Panc1 (cell line): ENCODE data around the gene KIF3B. TPM values are rescaled to one million over a fixed set of nuclear protein-coding genes. Genes with fewer than 3 reads are reported as not detected.

Experiments
- ATAC-seq: fragments of 200-7000 bp; cut with Tn5 transposase; 2 replicates; pipeline ENCODE4 v1.9.1; 2020; ENCODE audit warnings: mild to moderate bottlenecking, moderate library complexity
- BruUV-seq: library from RNA; stranded (reverse); fragments of 400-500 nt; replicated peaks from 2 replicates; lab custom pipeline; 2021; lab: Mats Ljungman, UMichigan
- CTCF ChIA-PET: fragments of 300-600 bp; sonication (Branson Sonifier 250); formaldehyde crosslinking; loops from one replicate; lab custom pipeline; 2022; ENCODE audit warnings: antibody characterized with exemption; lab: Charles Lee
- POLR2A ChIA-PET: fragments of 300-600 bp; sonication (Branson Sonifier 250); formaldehyde crosslinking; loops from one replicate; lab custom pipeline; 2022; ENCODE audit warnings: antibody characterized with exemption; lab: Charles Lee
- DNase-seq: peaks from one replicate; pipeline ENCODE4 v3.0.0-alpha.2; 2010; ENCODE audit warnings: low read depth, low spot score
- H3K27ac ChIP-seq: 2 replicates; pipeline ENCODE4 v1.5.1; 2011; ENCODE audit warnings: mild to moderate bottlenecking, low read length, inconsistent platforms
- H3K27me3 ChIP-seq: fragments of 200-500 bp; sonication (Bioruptor generic); 2 replicates; pipeline ENCODE4 v1.6.0; 2014; ENCODE audit warnings: low read length, inconsistent platforms; ENCODE audit not compliant: control insufficient read depth, insufficient read depth
- H3K36me3 ChIP-seq: fragments of 200-500 bp; sonication (Bioruptor generic); 2 replicates; pipeline ENCODE4 v1.5.1; 2014; ENCODE audit warnings: inconsistent platforms, mild to moderate bottlenecking, low read length, moderate library complexity; ENCODE audit not compliant: control insufficient read depth, insufficient read depth
- H3K4me1 ChIP-seq: 2 replicates; pipeline ENCODE4 v1.5.1; 2011; ENCODE audit warnings: inconsistent platforms, mild to moderate bottlenecking, low read length, moderate library complexity; ENCODE audit not compliant: control insufficient read depth, insufficient read depth
- H3K4me3 ChIP-seq, 2 experiments: 2 replicates each; pipeline ENCODE4 v1.5.1; 2011 to 2012; ENCODE audit warnings: low read depth in 2 of 2, low read length in 2 of 2, mild to moderate bottlenecking in 2 of 2, inconsistent platforms in 1 of 2, moderate library complexity in 1 of 2
- H3K9me3 ChIP-seq: fragments of 200-500 bp; sonication (Bioruptor generic); 2 replicates; pipeline ENCODE4 v1.5.1; 2014; ENCODE audit warnings: low read depth, mild to moderate bottlenecking, inconsistent platforms, low read length, moderate library complexity; ENCODE audit not compliant: control insufficient read depth, insufficient read depth
- CTCF ChIP-seq: fragments of 450-650 bp; IDR thresholded peaks from 2 replicates; pipeline ENCODE4 v1.5.1; 2017; ENCODE audit warnings: mild to moderate bottlenecking
- POLR2AphosphoS5 ChIP-seq: IDR thresholded peaks from 2 replicates; pipeline ENCODE4 v1.6.1; 2012; ENCODE audit warnings: mild to moderate bottlenecking, low read depth, low read length, moderate library complexity
- SIN3A ChIP-seq: IDR thresholded peaks from 2 replicates; pipeline ENCODE4 v1.6.1; 2012; ENCODE audit warnings: low read depth, mild to moderate bottlenecking, low read length, moderate library complexity, borderline replicate concordance; ENCODE audit not compliant: insufficient read depth
- TCF7L2 ChIP-seq: IDR thresholded peaks from 2 replicates; pipeline ENCODE4 v1.6.1; 2011; ENCODE audit warnings: mild to moderate bottlenecking, low read depth, low read length, inconsistent platforms
- in situ Hi-C: cut with HindIII; loops from 2 replicates; pipeline ENCODE4 v1.10.0; 2016; ENCODE audit warnings: low sequenced_read_pairs, low pct_unique_long_range_greater_than_20kb
- intact Hi-C: fragments of 100-400 bp; cut with micrococcal nuclease; formaldehyde crosslinking; loops from one replicate; pipeline ENCODE4 v1.10.0; 2022; ENCODE audit not compliant: unreplicated experiment
- total RNA-seq: library from RNA; stranded (reverse); gene quantifications from one replicate; pipeline ENCODE4 v1.2.1, GENCODE V29; 2021; ENCODE audit not compliant: unreplicated experiment
- TF ChIP-seq, protein P1 (sequence below), 2 experiments: IDR thresholded peaks; 2 replicates each; pipeline ENCODE4 v1.6.1; 2011 to 2012; ENCODE audit warnings: low read depth in 2 of 2, control low read depth in 1 of 2, low read length in 1 of 2, mild to moderate bottlenecking in 1 of 2, moderate library complexity in 1 of 2; ENCODE audit not compliant: insufficient read depth in 1 of 2

The KIF3B gene
- total RNA-seq, 1 experiment from 2014 or later: 67.8 TPM

DNA sequence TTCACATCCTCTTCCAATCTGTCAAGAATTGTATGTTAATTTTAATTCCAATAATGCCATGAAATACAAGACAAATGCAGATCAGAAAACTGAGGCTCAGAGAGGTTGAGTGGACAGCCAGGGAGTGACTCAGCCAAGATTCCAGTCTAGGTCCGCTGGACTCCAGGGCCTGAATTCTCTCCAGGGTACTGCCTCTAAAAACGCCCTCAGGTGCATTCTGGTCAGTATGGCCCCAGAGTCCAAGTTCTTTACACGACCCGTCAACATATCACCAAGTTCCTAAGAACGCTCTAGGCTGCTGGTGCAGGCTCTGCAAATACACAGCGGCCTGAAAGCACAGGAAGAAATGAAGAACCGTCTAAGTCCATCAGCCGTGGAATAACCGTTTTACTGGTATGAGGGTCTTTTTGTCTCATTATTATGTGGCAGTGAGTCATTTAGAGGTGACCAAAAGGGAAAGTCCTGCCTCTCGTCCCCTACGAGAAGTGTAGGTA is 80.0 kb downstream of the KIF3B start:
- POLR2A ChIA-PET: interaction anchor here (0.5 to 0.6 kb wide), 2 partner anchors 144 to 1822 kb away, joined by 3 to 4 read pairs; no protein-coding TSS in a partner anchor
- intact Hi-C loops: no loop called here
- peak; percentile 18 for ATAC-seq

DNA sequence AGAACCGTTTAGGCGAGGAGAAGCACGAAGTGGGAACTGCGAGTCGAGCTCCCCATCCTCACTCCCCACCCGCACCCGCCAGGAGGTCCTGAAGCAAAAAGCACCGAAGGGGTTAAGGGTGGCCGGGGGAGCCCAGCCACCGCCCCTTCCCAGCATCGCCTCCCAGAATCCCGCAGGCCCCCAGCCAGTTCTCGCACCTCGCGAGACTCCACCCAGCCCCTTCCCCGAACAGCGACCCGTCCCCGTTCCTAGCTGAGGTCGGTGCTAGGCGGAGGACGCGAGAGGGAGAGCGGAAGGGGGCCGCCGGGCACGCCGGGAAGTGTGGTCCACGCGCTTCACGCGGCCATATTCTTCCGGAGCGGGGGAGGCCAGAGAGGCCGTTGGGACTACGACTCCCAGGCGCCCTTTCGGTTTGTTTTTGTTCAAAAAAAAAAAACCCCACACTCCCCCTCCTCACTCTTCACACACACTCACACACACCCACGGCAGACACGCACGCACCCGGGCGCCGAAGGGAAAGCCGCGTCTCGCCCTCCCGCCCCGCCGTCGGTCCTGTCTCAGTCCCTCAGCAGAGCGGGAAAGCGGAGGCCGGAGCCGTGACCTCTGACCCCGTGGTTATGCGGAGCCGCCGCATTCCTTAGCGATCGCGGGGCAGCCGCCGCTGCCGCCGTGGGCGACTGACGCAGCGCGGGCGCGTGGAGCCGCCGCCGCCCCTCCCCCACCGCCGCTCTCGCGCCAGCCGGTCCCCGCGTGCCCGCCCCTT is 80.6 kb downstream of the KIF3B start, which contains the start of gene ASXL1:
ASXL1 (plus strand) TSS at position 463 of the 763 bp plus-strand sequence. CDS start 445 bp downstream, outside the sequence.
- ATAC-seq (peak; percentile 90), DNase-seq (peak; percentile 98)
- intact Hi-C loops: no loop called here
- Histone ChIP-seq H3K36me3 (no peaks in the 10 kb centered on the region), H3K27me3 (no peaks in the 10 kb centered on the region), H3K27ac (peak within 1 kb of the TSS; percentile 99), H3K9me3 (no peaks in the 10 kb centered on the region), H3K4me3 (peak within 1 kb of the TSS; percentile 73 to 97), H3K4me1 (peaks cover 57% of the 10 kb centered on the region)
- in situ Hi-C loops: no loop called here
- ChIA-PET POLR2A (interaction anchor here (0.5 to 0.6 kb wide), 3 partner anchors 9 to 1823 kb away, joined by 3 to 8 read pairs (median 4); no protein-coding TSS in a partner anchor), CTCF (interaction anchor here (0.5 to 0.7 kb wide), 2 partner anchors 12 to 32 kb away, joined by 5 to 9 read pairs; no protein-coding TSS in a partner anchor)
- no TSS peak for BruUV-seq
- no peak for TF ChIP-seq TCF7L2
- TF ChIP-seq, protein P1, sequence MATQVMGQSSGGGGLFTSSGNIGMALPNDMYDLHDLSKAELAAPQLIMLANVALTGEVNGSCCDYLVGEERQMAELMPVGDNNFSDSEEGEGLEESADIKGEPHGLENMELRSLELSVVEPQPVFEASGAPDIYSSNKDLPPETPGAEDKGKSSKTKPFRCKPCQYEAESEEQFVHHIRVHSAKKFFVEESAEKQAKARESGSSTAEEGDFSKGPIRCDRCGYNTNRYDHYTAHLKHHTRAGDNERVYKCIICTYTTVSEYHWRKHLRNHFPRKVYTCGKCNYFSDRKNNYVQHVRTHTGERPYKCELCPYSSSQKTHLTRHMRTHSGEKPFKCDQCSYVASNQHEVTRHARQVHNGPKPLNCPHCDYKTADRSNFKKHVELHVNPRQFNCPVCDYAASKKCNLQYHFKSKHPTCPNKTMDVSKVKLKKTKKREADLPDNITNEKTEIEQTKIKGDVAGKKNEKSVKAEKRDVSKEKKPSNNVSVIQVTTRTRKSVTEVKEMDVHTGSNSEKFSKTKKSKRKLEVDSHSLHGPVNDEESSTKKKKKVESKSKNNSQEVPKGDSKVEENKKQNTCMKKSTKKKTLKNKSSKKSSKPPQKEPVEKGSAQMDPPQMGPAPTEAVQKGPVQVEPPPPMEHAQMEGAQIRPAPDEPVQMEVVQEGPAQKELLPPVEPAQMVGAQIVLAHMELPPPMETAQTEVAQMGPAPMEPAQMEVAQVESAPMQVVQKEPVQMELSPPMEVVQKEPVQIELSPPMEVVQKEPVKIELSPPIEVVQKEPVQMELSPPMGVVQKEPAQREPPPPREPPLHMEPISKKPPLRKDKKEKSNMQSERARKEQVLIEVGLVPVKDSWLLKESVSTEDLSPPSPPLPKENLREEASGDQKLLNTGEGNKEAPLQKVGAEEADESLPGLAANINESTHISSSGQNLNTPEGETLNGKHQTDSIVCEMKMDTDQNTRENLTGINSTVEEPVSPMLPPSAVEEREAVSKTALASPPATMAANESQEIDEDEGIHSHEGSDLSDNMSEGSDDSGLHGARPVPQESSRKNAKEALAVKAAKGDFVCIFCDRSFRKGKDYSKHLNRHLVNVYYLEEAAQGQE (IDR thresholded peaks at IDR 0.05; ENCODE audit: insufficient read depth in 1 of 2, low read depth in 2 of 2, low read length in 1 of 2): 0 out of 4 replicates have a peak, but pooled peaks of 1 of the 2 experiments have one; percentile 61
- peak; percentile 94 for TF ChIP-seq SIN3A
- TF ChIP-seq POLR2AphosphoS5: peak; percentile 97
- TF ChIP-seq CTCF: no peak

More for the DNA sequence above, 80.0 kb downstream of the KIF3B start:
- BruUV-seq: TSS peak; percentile 96
- Histone ChIP-seq H3K4me3 (peak overlapping the region; percentile 73 to 81), H3K9me3 (no peaks in the 10 kb centered on the region), H3K27me3 (no peaks in the 10 kb centered on the region), H3K27ac (peak overlapping the region; percentile 99), H3K36me3 (no peaks in the 10 kb centered on the region), H3K4me1 (peaks cover 51% of the 10 kb centered on the region)
- in situ Hi-C loops: no loop called here
- DNase-seq: no peak
- CTCF ChIA-PET: interaction anchor here (0.7 kb wide), 1 partner anchor 33 kb away, joined by 9 read pairs; no protein-coding TSS in a partner anchor
- no peak for TF ChIP-seq POLR2AphosphoS5
- no peak for TF ChIP-seq SIN3A
- TF ChIP-seq TCF7L2: no peak
- no peak for TF ChIP-seq CTCF
- TF ChIP-seq, protein P1 (IDR thresholded peaks at IDR 0.05; ENCODE audit: insufficient read depth in 1 of 2, low read depth in 2 of 2, low read length in 1 of 2): no peak
